ENCODE data around the gene TRAPPC2B.

- no peak for TF ChIP-seq RNF2 (conservative IDR thresholded peaks at IDR 0.05; ENCODE audit: low read depth)
- no peak for TF ChIP-seq REST (IDR thresholded peaks at IDR 0.05; ENCODE audit: borderline replicate concordance in 1 of 2, low read depth in 1 of 2, low read length in 2 of 2)
- TF ChIP-seq EP300 (IDR thresholded peaks at IDR 0.05; ENCODE audit: low read depth in 2 of 2, low read length in 2 of 2) = no peak
- TF ChIP-seq EP300 (CRISPR knock-in tag; IDR thresholded peaks at IDR 0.05; ENCODE audit: borderline replicate concordance) = no peak
- no peak for TF ChIP-seq HOXA9 (CRISPR knock-in tag; IDR thresholded peaks at IDR 0.05; ENCODE audit: borderline replicate concordance)
- no peak for TF ChIP-seq CTCF (CRISPR knock-in tag; IDR thresholded peaks at IDR 0.05)
Measured at GRCh38 chr19:57366776-57367175, 3.4 kb downstream of the TRAPPC2B start.
